CD14-positive monocyte (primary cell): ENCODE measurements around the gene ENTREP3. TPM values are rescaled to one million over a fixed set of nuclear protein-coding genes. Genes with fewer than 3 reads are reported as not detected.

Experiments
- DNase-seq, 3 donors: peaks; one replicate each; pipeline ENCODE4 v3.0.0-alpha.2; 2011 to 2022
- H2AFZ ChIP-seq: 2 replicates; pipeline ENCODE4 v1.6.0; 2012; ENCODE audit warnings: mild to moderate bottlenecking, low read depth, low read length, inconsistent platforms; ENCODE audit not compliant: insufficient read depth, poor library complexity, severe bottlenecking
- H3K27ac ChIP-seq, 2 donors: 1 replicate in 1 of 2; 2 replicates in 1 of 2; pipeline ENCODE4 v1.5.1; 2012 to 2013; ENCODE audit warnings: low read length in 2 of 2, control low read depth in 1 of 2, inconsistent platforms in 1 of 2, low read depth in 1 of 2, mild to moderate bottlenecking in 1 of 2
- H3K27me3 ChIP-seq, 2 donors: one replicate each; pipeline versions ENCODE4 v1.6.0 to v1.6.1; 2011 to 2013; ENCODE audit warnings: low read length in 2 of 2; ENCODE audit not compliant: control insufficient read depth in 2 of 2, insufficient read depth in 2 of 2
- H3K36me3 ChIP-seq, 2 donors: replicated peaks in 1 of 2; 1 replicate in 1 of 2; 2 replicates in 1 of 2; pipeline versions ENCODE4 v1.5.1 to v1.6.1; 2012 to 2013; ENCODE audit warnings: low read length in 2 of 2, control low read depth in 1 of 2, inconsistent platforms in 1 of 2, mild to moderate bottlenecking in 1 of 2; ENCODE audit not compliant: insufficient read depth in 2 of 2, control insufficient read depth in 1 of 2
- H3K4me1 ChIP-seq, 2 donors: 1 replicate in 1 of 2; 2 replicates in 1 of 2; pipeline versions ENCODE4 v1.5.1 to v1.6.1; 2012 to 2013; ENCODE audit warnings: low read length in 2 of 2, control low read depth in 1 of 2, inconsistent platforms in 1 of 2, mild to moderate bottlenecking in 1 of 2, moderate library complexity in 1 of 2; ENCODE audit not compliant: insufficient read depth in 2 of 2, control insufficient read depth in 1 of 2
- H3K4me2 ChIP-seq: replicated peaks from 2 replicates; pipeline ENCODE3; 2012; ENCODE audit warnings: low read length, moderate library complexity, mild to moderate bottlenecking; ENCODE audit not compliant: poor library complexity, severe bottlenecking; ENCODE audit errors: extremely low read depth
- H3K4me3 ChIP-seq, 3 experiments: fragments of 200-600 bp in 1 of 3; sonication (generic) in 1 of 3; replicated peaks in 1 of 3; 1 replicate in 2 of 3; 2 replicates in 1 of 3; pipeline ENCODE4 v1.5.1; 2011 to 2013; ENCODE audit warnings: low read length in 3 of 3, mild to moderate bottlenecking in 3 of 3, control low read depth in 2 of 3, low read depth in 2 of 3, inconsistent platforms in 1 of 3, moderate library complexity in 1 of 3
- H3K79me2 ChIP-seq: 2 replicates; pipeline ENCODE4 v1.6.0; 2012; ENCODE audit warnings: mild to moderate bottlenecking, control low read depth, inconsistent platforms, low read length, moderate library complexity; ENCODE audit not compliant: insufficient read depth
- H3K9ac ChIP-seq: 2 replicates; pipeline ENCODE4 v1.6.0; 2017; ENCODE audit warnings: low read length, mild to moderate bottlenecking; ENCODE audit not compliant: insufficient read depth, poor library complexity, severe bottlenecking
- H3K9me3 ChIP-seq, 2 donors: replicated peaks in 1 of 2; 1 replicate in 1 of 2; 2 replicates in 1 of 2; pipeline versions ENCODE4 v1.5.1 to v1.6.1; 2012 to 2013; ENCODE audit warnings: low read length in 2 of 2, control low read depth in 1 of 2; ENCODE audit not compliant: control insufficient read depth in 1 of 2, insufficient read depth in 1 of 2
- H4K20me1 ChIP-seq: 2 replicates; pipeline ENCODE4 v1.6.0; 2012; ENCODE audit warnings: mild to moderate bottlenecking, low read length, control low read depth, moderate library complexity; ENCODE audit not compliant: insufficient read depth
- H3K27ac Mint-ChIP-seq, 7 donors: one replicate each; pipeline ENCODE4 v1.8.0; 2020; ENCODE audit warnings: mild to moderate bottlenecking in 7 of 7, mixed read lengths in 7 of 7, moderate library complexity in 6 of 7, inconsistent platforms in 2 of 7
- H3K27me3 Mint-ChIP-seq, 3 donors: one replicate each; pipeline ENCODE4 v1.8.0; 2021 to 2022; ENCODE audit warnings: low read depth in 3 of 3, mild to moderate bottlenecking in 3 of 3, mixed read lengths in 3 of 3, moderate library complexity in 3 of 3, inconsistent platforms in 1 of 3
- H3K36me3 Mint-ChIP-seq, 2 donors: one replicate each; pipeline ENCODE4 v1.8.0; 2020; ENCODE audit warnings: mixed read lengths in 2 of 2, inconsistent platforms in 1 of 2, mild to moderate bottlenecking in 1 of 2
- H3K4me1 Mint-ChIP-seq: one replicate; pipeline ENCODE4 v1.8.0; 2020; ENCODE audit warnings: mild to moderate bottlenecking, mixed read lengths
- H3K4me3 Mint-ChIP-seq, 2 donors: one replicate each; pipeline ENCODE4 v1.8.0; 2020; ENCODE audit warnings: mild to moderate bottlenecking in 2 of 2, mixed read lengths in 2 of 2, moderate library complexity in 1 of 2
- H3K9me3 Mint-ChIP-seq, 7 donors: one replicate each; pipeline ENCODE4 v1.8.0; 2020 to 2022; ENCODE audit warnings: mixed read lengths in 7 of 7, mild to moderate bottlenecking in 6 of 7, moderate library complexity in 6 of 7, inconsistent platforms in 2 of 7
- CTCF ChIP-seq: fragments of 200-600 bp; IDR thresholded peaks from one replicate; pipeline ENCODE4 v1.8.0; 2022; ENCODE audit warnings: antibody characterized with exemption, mild to moderate bottlenecking
- WGBS: methylation state at CpG from one replicate; pipeline ENCODE4 v1.1.5; 2013; ENCODE audit warnings: missing lambda C conversion rate; ENCODE audit not compliant: insufficient coverage; 5-methylcytosine and 5-hydroxymethylcytosine counted together
- intact Hi-C, 2 donors: fragments of 100-400 bp; cut with micrococcal nuclease; formaldehyde crosslinking; loops; one replicate each; pipeline versions ENCODE4 v1.15.0 to v1.15.1; 2023
- polyA plus RNA-seq, 3 donors: library from polyadenylated mRNA; depleted of rRNA in 1 of 3; unstranded in 2 of 3; stranded (reverse) in 1 of 3; fragments of 300-500 nt in 2 of 3; fragments of >200 nt in 1 of 3; fragmentation: Illumina TruSeq in 2 of 3; gene quantifications; 1 replicate in 2 of 3; 2 replicates in 1 of 3; pipeline ENCODE4 v1.2.3, GENCODE V29; 2012 to 2021

Gene ENTREP3
- polyA plus RNA-seq, 3 donors, result 0.87 to 7.5 (median 1.9) TPM

- Mint-ChIP-seq H3K27ac (no peak overlapping the region), H3K9me3 (no peaks in the 10 kb centered on the region), H3K36me3 (no peaks in the 10 kb centered on the region), H3K4me1 (no peaks in the 10 kb centered on the region), H3K4me3 (peak overlapping the region in 1 of 2 donors; percentile 41), H3K27me3 (peaks cover 7 to 18% (median 15%) of the 10 kb centered on the region in 3 donors)
- Histone ChIP-seq H3K9ac (no peak overlapping the region), H3K9me3 (no peaks in the 10 kb centered on the region), H3K36me3 (no peaks in the 10 kb centered on the region), H3K4me3 (no peak overlapping the region), H3K4me2 (no peak overlapping the region), H3K27ac (no peak overlapping the region), H4K20me1 (no peaks in the 10 kb centered on the region), H2AFZ (no peak overlapping the region), H3K27me3 (peaks cover 0 to 5% of the 10 kb centered on the region in 2 donors), H3K4me1 (no peaks in the 10 kb centered on the region), H3K79me2 (no peaks in the 10 kb centered on the region)
- no peak for TF ChIP-seq CTCF
- 95% methylated on average over 18 of the region's 21 CpGs for WGBS
- intact Hi-C loops, result no loop called here
- no peak for DNase-seq
These were observed 32.8 kb upstream of the ENTREP3 start for GRCh38 chr1:155287987-155288543.

- H3K4me1 ChIP-seq, result no peaks in the 10 kb centered on the region
- no peaks in the 10 kb centered on the region for H3K79me2 ChIP-seq
- no peak overlapping the region for H3K4me3 ChIP-seq
- no peak overlapping the region for H3K4me3 Mint-ChIP-seq
- peak overlapping the region in 1 of 7 donors; percentile 46 for H3K27ac Mint-ChIP-seq
- no peaks in the 10 kb centered on the region for H3K9me3 Mint-ChIP-seq
- no peak overlapping the region for H3K4me2 ChIP-seq
- peaks cover 2% of the 10 kb centered on the region for H3K4me1 Mint-ChIP-seq
- H2AFZ ChIP-seq, result no peak overlapping the region
- DNase-seq, result no peak
- intact Hi-C loops, result no loop called here
- WGBS, result 94% methylated on average over 2 of the region's 2 CpGs
- no peaks in the 10 kb centered on the region for H4K20me1 ChIP-seq
- no peaks in the 10 kb centered on the region for H3K27me3 ChIP-seq
- peaks cover 2 to 9% (median 6%) of the 10 kb centered on the region in 3 donors for H3K27me3 Mint-ChIP-seq
- no peak overlapping the region for H3K27ac ChIP-seq
- no peaks in the 10 kb centered on the region for H3K36me3 ChIP-seq
- TF ChIP-seq CTCF, result no peak
- H3K9me3 ChIP-seq, result no peaks in the 10 kb centered on the region
- H3K9ac ChIP-seq, result no peak overlapping the region
- H3K36me3 Mint-ChIP-seq, result no peaks in the 10 kb centered on the region
These were observed 31.3 kb upstream of the ENTREP3 start for GRCh38 chr1:155286544-155286943.
